H1 (cell line): ENCODE results near the gene MPPED1.

Source experiments
- ASH2L ChIP-seq: fragments of 200-600, 300-600 bp; sonication (generic); IDR thresholded peaks from one replicate; pipeline ENCODE4 v1.7.1; 2017; ENCODE audit warnings: low read length
- BRCA1 ChIP-seq: IDR thresholded peaks from 2 replicates; pipeline ENCODE4 v1.6.1; 2012; ENCODE audit warnings: low read depth, low read length, improper control_type of control experiment
- CEBPB ChIP-seq: IDR thresholded peaks from 2 replicates; pipeline ENCODE4 v1.6.1; 2012; ENCODE audit warnings: low read depth, low read length
- CREB1 ChIP-seq: IDR thresholded peaks from 2 replicates; pipeline ENCODE4 v1.6.1; 2012; ENCODE audit warnings: inconsistent platforms
- E2F6 ChIP-seq: IDR thresholded peaks from 2 replicates; pipeline ENCODE4 v1.6.1; 2012; ENCODE audit warnings: inconsistent platforms
- EP300 ChIP-seq, 2 experiments: IDR thresholded peaks; 1 replicate in 1 of 2; 2 replicates in 1 of 2; pipeline ENCODE4 v1.6.1; 2011 to 2012; ENCODE audit warnings: low read depth in 2 of 2, low read length in 2 of 2, mild to moderate bottlenecking in 2 of 2, borderline replicate concordance in 1 of 2, inconsistent platforms in 1 of 2, moderate library complexity in 1 of 2
- EZH2 ChIP-seq: fragments of 200-600 bp; sonication (generic); IDR thresholded peaks from 2 replicates; pipeline ENCODE4 v1.7.1; 2012; ENCODE audit warnings: low read depth, mild to moderate bottlenecking, moderate library complexity, low read length, inconsistent platforms; ENCODE audit not compliant: severe bottlenecking
- MAFK ChIP-seq: IDR thresholded peaks from 2 replicates; pipeline ENCODE4 v1.6.1; 2012; ENCODE audit warnings: low read depth, mild to moderate bottlenecking, improper control_type of control experiment, low read length
- POLR2A ChIP-seq, 2 experiments: IDR thresholded peaks; 1 replicate in 1 of 2; 2 replicates in 1 of 2; pipeline ENCODE4 v1.6.1; 2011; ENCODE audit warnings: low read depth in 2 of 2, low read length in 2 of 2, mild to moderate bottlenecking in 2 of 2; ENCODE audit errors: control extremely low read depth in 1 of 2
- RFX5 ChIP-seq: IDR thresholded peaks from 2 replicates; pipeline ENCODE4 v1.6.1; 2011; ENCODE audit warnings: low read depth, low read length, improper control_type of control experiment, borderline replicate concordance
- TF ChIP-seq, protein P1 (sequence below), 3 experiments: IDR thresholded peaks; 1 replicate in 2 of 3; 2 replicates in 1 of 3; pipeline versions ENCODE4 v1.5.1 to v1.6.1; 2011; ENCODE audit warnings: low read length in 3 of 3, mild to moderate bottlenecking in 3 of 3, inconsistent platforms in 2 of 3, low read depth in 1 of 3, moderate library complexity in 1 of 3; ENCODE audit not compliant: insufficient read depth in 1 of 3; ENCODE audit errors: control extremely low read depth in 1 of 3

DNA sequence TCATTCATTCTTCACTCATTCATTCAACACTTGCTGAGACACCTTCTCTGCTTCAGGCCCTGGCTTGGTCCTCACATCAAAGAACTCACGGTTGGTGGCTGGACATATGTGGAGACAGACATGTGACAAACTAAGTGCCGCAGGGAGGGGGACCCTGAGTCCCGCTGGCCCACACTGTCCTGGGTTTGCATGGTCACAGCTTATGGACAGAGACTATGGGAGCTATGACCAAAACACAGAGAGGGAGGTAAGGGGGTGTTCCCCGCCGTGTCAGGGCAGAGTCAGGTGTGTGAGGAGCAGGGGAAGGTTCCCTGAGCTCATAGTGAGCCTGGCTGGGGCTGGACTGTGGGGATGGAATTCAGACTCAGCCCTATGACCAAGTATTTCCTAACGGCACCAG, 123.1 kb downstream of the MPPED1 start:
- TF ChIP-seq POLR2A (IDR thresholded peaks at IDR 0.05; ENCODE audit: control extremely low read depth in 1 of 2, low read depth in 2 of 2, low read length in 2 of 2) = no peak
- TF ChIP-seq, protein P1, sequence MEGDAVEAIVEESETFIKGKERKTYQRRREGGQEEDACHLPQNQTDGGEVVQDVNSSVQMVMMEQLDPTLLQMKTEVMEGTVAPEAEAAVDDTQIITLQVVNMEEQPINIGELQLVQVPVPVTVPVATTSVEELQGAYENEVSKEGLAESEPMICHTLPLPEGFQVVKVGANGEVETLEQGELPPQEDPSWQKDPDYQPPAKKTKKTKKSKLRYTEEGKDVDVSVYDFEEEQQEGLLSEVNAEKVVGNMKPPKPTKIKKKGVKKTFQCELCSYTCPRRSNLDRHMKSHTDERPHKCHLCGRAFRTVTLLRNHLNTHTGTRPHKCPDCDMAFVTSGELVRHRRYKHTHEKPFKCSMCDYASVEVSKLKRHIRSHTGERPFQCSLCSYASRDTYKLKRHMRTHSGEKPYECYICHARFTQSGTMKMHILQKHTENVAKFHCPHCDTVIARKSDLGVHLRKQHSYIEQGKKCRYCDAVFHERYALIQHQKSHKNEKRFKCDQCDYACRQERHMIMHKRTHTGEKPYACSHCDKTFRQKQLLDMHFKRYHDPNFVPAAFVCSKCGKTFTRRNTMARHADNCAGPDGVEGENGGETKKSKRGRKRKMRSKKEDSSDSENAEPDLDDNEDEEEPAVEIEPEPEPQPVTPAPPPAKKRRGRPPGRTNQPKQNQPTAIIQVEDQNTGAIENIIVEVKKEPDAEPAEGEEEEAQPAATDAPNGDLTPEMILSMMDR (IDR thresholded peaks at IDR 0.05; ENCODE audit: control extremely low read depth in 1 of 3, insufficient read depth in 1 of 3, low read depth in 1 of 3, low read length in 3 of 3) = no peak
- no peak for TF ChIP-seq BRCA1
- TF ChIP-seq ASH2L = no peak
- TF ChIP-seq EZH2 = no peak
- TF ChIP-seq CREB1 = no peak
- no peak for TF ChIP-seq MAFK
- no peak for TF ChIP-seq E2F6
- no peak for TF ChIP-seq CEBPB
- no peak for TF ChIP-seq RFX5
- TF ChIP-seq EP300 (IDR thresholded peaks at IDR 0.05; ENCODE audit: borderline replicate concordance in 1 of 2, low read depth in 2 of 2, low read length in 2 of 2) = no peak
